ENCODE data around the gene ZNF215. TPM values are rescaled to one million over a fixed set of nuclear protein-coding genes. Genes with fewer than 3 reads are reported as not detected.

The ZNF215 gene
- total and polyA plus RNA-seq, 2 experiments from 2014 or later: 17.3 to 20.8 TPM

- no peak for TF ChIP-seq CREB1 (CRISPR knock-in tag; IDR thresholded peaks at IDR 0.05; ENCODE audit: low read depth)
- no peak for TF ChIP-seq NANOG (IDR thresholded peaks at IDR 0.05; ENCODE audit: borderline replicate concordance)
- TF ChIP-seq REST (IDR thresholded peaks at IDR 0.05; ENCODE audit: unreplicated experiment): no peak
- no peak for TF ChIP-seq JUNB (IDR thresholded peaks at IDR 0.05; ENCODE audit: unreplicated experiment)
- TF ChIP-seq EZH2phosphoT487 (IDR thresholded peaks at IDR 0.05; ENCODE audit: unreplicated experiment): no peak
- no peak for TF ChIP-seq EZH2 (IDR thresholded peaks at IDR 0.05; ENCODE audit: low read depth, unreplicated experiment)
Measured at GRCh38 chr11:6941970-6942369, 15.7 kb downstream of the ZNF215 start (continued).

GRCh38 chr11:6943131-6943530 lies 16.9 kb downstream of the ZNF215 start:
- Histone ChIP-seq H3K4me1 (ENCODE audit: insufficient read depth) (no peaks in the 10 kb centered on the region), H3K4me3 (no peak overlapping the region), H3K36me3 (ENCODE audit: insufficient read depth) (peaks cover 31% of the 10 kb centered on the region), H3K27ac (ENCODE audit: low read depth) (no peak overlapping the region), H3K79me2 (replicated peaks; ENCODE audit: insufficient read depth) (no peaks in the 10 kb centered on the region; the same call in 1 of the 2 replicates), H3K4me2 (no peak overlapping the region), H3F3A (replicated peaks; ENCODE audit: low read depth) (no peaks in the 10 kb centered on the region), H4K20me1 (replicated peaks; ENCODE audit: insufficient read depth) (no peaks in the 10 kb centered on the region; the same call in none of the 2 replicates), H3K27me3 (ENCODE audit: insufficient read depth) (no peaks in the 10 kb centered on the region), H3K9me2 (ENCODE audit: insufficient read depth) (no peaks in the 10 kb centered on the region), H2AFZ (no peak overlapping the region)
- peaks cover 28% of the 10 kb centered on the region for H3K36me3 Mint-ChIP-seq (ENCODE audit: low read depth)
- H3K9me3 Mint-ChIP-seq: 0 out of 3 replicates have a peak, but pooled peaks cover under 1% of the 10 kb centered on the region
- no peak overlapping the region for H3K4me3 Mint-ChIP-seq
- H3K27me3 Mint-ChIP-seq (ENCODE audit: insufficient read depth, low read depth, poor library complexity): no peaks in the 10 kb centered on the region
- no peaks in the 10 kb centered on the region for H3K4me1 Mint-ChIP-seq
- DNase-seq (ENCODE audit: low spot score) (no peak), ATAC-seq (no peak)
- no peak for TF ChIP-seq CREB1 (CRISPR knock-in tag; IDR thresholded peaks at IDR 0.05; ENCODE audit: low read depth)
- TF ChIP-seq ZNF462 (CRISPR knock-in tag; IDR thresholded peaks at IDR 0.05): no peak
- no peak for TF ChIP-seq ZNF331 (CRISPR knock-in tag; IDR thresholded peaks at IDR 0.05; ENCODE audit: low read depth)
- no peak for TF ChIP-seq ZNF114 (CRISPR knock-in tag; IDR thresholded peaks at IDR 0.05)
- no peak for TF ChIP-seq NANOG (IDR thresholded peaks at IDR 0.05; ENCODE audit: borderline replicate concordance)
- TF ChIP-seq STAT1 (IDR thresholded peaks at IDR 0.05; ENCODE audit: unreplicated experiment): no peak
- no peak for TF ChIP-seq REST (IDR thresholded peaks at IDR 0.05; ENCODE audit: unreplicated experiment)
- no peak overlapping the region for H3K27ac Mint-ChIP-seq
